B cell (primary cell): ENCODE results near the gene RBBP9.

Experiments
- CTCF ChIP-seq: fragments of 200-600 bp; IDR thresholded peaks from one replicate; pipeline ENCODE4 v1.8.0; 2022; ENCODE audit warnings: antibody characterized with exemption, mild to moderate bottlenecking
- EZH2 ChIP-seq: IDR thresholded peaks from 2 replicates; pipeline ENCODE4 v1.6.1; 2012; ENCODE audit warnings: borderline replicate concordance, low read depth, mild to moderate bottlenecking, moderate library complexity, low read length; ENCODE audit not compliant: insufficient read depth, poor library complexity, severe bottlenecking

- TF ChIP-seq CTCF (no peak), EZH2 (no peak)
Measured at GRCh38 chr20:18543216-18543615, 46.2 kb upstream of the RBBP9 start.
